H1 (cell line): Measurements from ENCODE around the gene THBS1. TPM values are rescaled to one million over a fixed set of nuclear protein-coding genes. Genes with fewer than 3 reads are reported as not detected.

Source experiments
- CTCF ChIA-PET: fragments of 300-600 bp; sonication (Branson Sonifier 250); formaldehyde crosslinking; loops from one replicate; lab custom pipeline; 2021; ENCODE audit not compliant: partially characterized antibody; lab: Charles Lee
- POLR2A ChIA-PET: fragments of 300-600 bp; sonication (Branson Sonifier 250); formaldehyde crosslinking; loops from one replicate; lab custom pipeline; 2021; ENCODE audit warnings: inconsistent platforms; ENCODE audit not compliant: partially characterized antibody; lab: Charles Lee
- DNase-seq, 2 experiments: peaks; one replicate each; pipeline versions ENCODE4 v3.0.0 to v3.0.0-alpha.2; 2010 to 2022; ENCODE audit warnings: low spot score in 2 of 2, low read depth in 1 of 2, mixed read lengths in 1 of 2
- FAIRE-seq: peaks from 2 replicates; lab custom pipeline; 2011; peaks lifted over from hg19 to GRCh38; lab: Jason Lieb, UNC
- H2AFZ ChIP-seq: 2 replicates; pipeline ENCODE4 v1.8.1; 2012; ENCODE audit warnings: low read length, inconsistent platforms
- H2AK5ac ChIP-seq: 2 replicates; pipeline ENCODE4 v1.6.1; 2013; ENCODE audit warnings: low read depth, low read length
- H2BK120ac ChIP-seq: replicated peaks from 2 replicates; pipeline ENCODE3; 2013; ENCODE audit warnings: low read depth, low read length, inconsistent platforms
- H2BK12ac ChIP-seq: 2 replicates; pipeline ENCODE4 v1.6.1; 2013; ENCODE audit warnings: low read depth, low read length
- H2BK15ac ChIP-seq: 2 replicates; pipeline ENCODE4 v1.6.1; 2013; ENCODE audit warnings: low read length
- H2BK20ac ChIP-seq: 2 replicates; pipeline ENCODE4 v1.6.1; 2013; ENCODE audit warnings: low read length
- H2BK5ac ChIP-seq: 2 replicates; pipeline ENCODE4 v1.6.1; 2013; ENCODE audit warnings: low read depth, low read length
- H3K14ac ChIP-seq: 2 replicates; pipeline ENCODE4 v1.6.1; 2013; ENCODE audit warnings: inconsistent platforms; ENCODE audit not compliant: insufficient read length
- H3K18ac ChIP-seq: 2 replicates; pipeline ENCODE4 v1.6.1; 2013; ENCODE audit warnings: low read length; ENCODE audit errors: extremely low read depth
- H3K23ac ChIP-seq: 2 replicates; pipeline ENCODE4 v1.6.1; 2013; ENCODE audit warnings: inconsistent platforms; ENCODE audit not compliant: insufficient read length
- H3K23me2 ChIP-seq: 2 replicates; pipeline ENCODE4 v1.6.1; 2013; ENCODE audit warnings: low read depth, low read length
- H3K27ac ChIP-seq: 2 replicates; pipeline ENCODE4 v1.6.1; 2011; ENCODE audit warnings: low read depth, low read length, inconsistent platforms
- H3K27me3 ChIP-seq, 4 experiments: replicated peaks in 1 of 4; 1 replicate in 1 of 4; 2 replicates in 3 of 4; pipeline versions ENCODE4 v1.6.1 to v1.8.1; 2011 to 2013; ENCODE audit warnings: low read length in 3 of 4, mild to moderate bottlenecking in 3 of 4, inconsistent platforms in 2 of 4, mixed read lengths in 2 of 4, moderate library complexity in 1 of 4; ENCODE audit not compliant: control insufficient read depth in 3 of 4, insufficient read depth in 3 of 4; ENCODE audit errors: extremely low read depth in 1 of 4
- H3K36me3 ChIP-seq, 4 experiments: 2 replicates each; pipeline versions ENCODE4 v1.6.1 to v1.8.1; 2011 to 2013; ENCODE audit warnings: mild to moderate bottlenecking in 4 of 4, low read length in 3 of 4, moderate library complexity in 2 of 4, control low read depth in 1 of 4, inconsistent platforms in 1 of 4; ENCODE audit not compliant: insufficient read depth in 4 of 4, control insufficient read depth in 2 of 4
- H3K4ac ChIP-seq: replicated peaks from 2 replicates; pipeline ENCODE3; 2013; ENCODE audit warnings: low read length, low read depth, mixed read lengths, inconsistent platforms; ENCODE audit not compliant: insufficient read length
- H3K4me1 ChIP-seq, 4 experiments: replicated peaks in 1 of 4; 1 replicate in 1 of 4; 2 replicates in 3 of 4; pipeline versions ENCODE4 v1.6.1 to v1.8.1; 2011 to 2013; ENCODE audit warnings: low read length in 3 of 4, inconsistent platforms in 2 of 4, mixed read lengths in 1 of 4; ENCODE audit not compliant: insufficient read depth in 4 of 4, control insufficient read depth in 3 of 4
- H3K4me2 ChIP-seq, 2 experiments: 2 replicates each; pipeline versions ENCODE4 v1.6.1 to v1.8.1; 2011 to 2013; ENCODE audit warnings: low read depth in 2 of 2, low read length in 2 of 2, control low read depth in 1 of 2, inconsistent platforms in 1 of 2, mild to moderate bottlenecking in 1 of 2; ENCODE audit not compliant: insufficient read depth in 1 of 2
- H3K4me3 ChIP-seq, 4 experiments: fragments of 200-600, 300-600 bp in 1 of 4; sonication (generic), shearing (Covaris generic), sonication (Bioruptor Twin) in 1 of 4; 2 replicates each; pipeline versions ENCODE4 v1.5.1 to v1.8.1; 2011 to 2016; ENCODE audit warnings: low read length in 4 of 4, low read depth in 3 of 4, control low read depth in 2 of 4, inconsistent platforms in 2 of 4, mild to moderate bottlenecking in 2 of 4, mixed read lengths in 1 of 4, moderate library complexity in 1 of 4; ENCODE audit not compliant: insufficient read depth in 2 of 4; ENCODE audit errors: extremely low read depth in 1 of 4
- H3K56ac ChIP-seq: replicated peaks from 2 replicates; pipeline ENCODE3; 2013; ENCODE audit warnings: low read depth, mild to moderate bottlenecking, mixed read lengths, low read length, inconsistent platforms; ENCODE audit not compliant: insufficient read length
- H3K79me1 ChIP-seq: 2 replicates; pipeline ENCODE4 v1.6.1; 2013; ENCODE audit warnings: low read depth, low read length, control low read depth
- H3K79me2 ChIP-seq, 2 experiments: 2 replicates each; pipeline versions ENCODE4 v1.6.1 to v1.8.1; 2012 to 2013; ENCODE audit warnings: low read length in 2 of 2, mild to moderate bottlenecking in 2 of 2, inconsistent platforms in 1 of 2; ENCODE audit not compliant: insufficient read depth in 2 of 2, control insufficient read depth in 1 of 2
- H3K9ac ChIP-seq, 4 experiments: replicated peaks in 1 of 4; 1 replicate in 1 of 4; 2 replicates in 3 of 4; pipeline versions ENCODE4 v1.6.1 to v1.8.1; 2011 to 2013; ENCODE audit warnings: low read depth in 3 of 4, low read length in 3 of 4, control low read depth in 2 of 4, mild to moderate bottlenecking in 2 of 4, moderate library complexity in 2 of 4, inconsistent platforms in 1 of 4; ENCODE audit errors: extremely low read depth in 1 of 4
- H3K9me3 ChIP-seq, 2 experiments: 2 replicates each; pipeline versions ENCODE4 v1.6.1 to v1.8.1; 2012 to 2013; ENCODE audit warnings: mild to moderate bottlenecking in 2 of 2, moderate library complexity in 2 of 2, control low read depth in 1 of 2, inconsistent platforms in 1 of 2, low read depth in 1 of 2, low read length in 1 of 2, mixed read lengths in 1 of 2; ENCODE audit not compliant: insufficient read depth in 2 of 2
- H4K20me1 ChIP-seq, 2 experiments: replicated peaks in 1 of 2; 2 replicates each; pipeline versions ENCODE3 to v1.8.1; 2011 to 2013; ENCODE audit warnings: inconsistent platforms in 2 of 2, low read length in 2 of 2, mild to moderate bottlenecking in 1 of 2; ENCODE audit not compliant: insufficient read depth in 2 of 2, control insufficient read depth in 1 of 2
- H4K5ac ChIP-seq: 2 replicates; pipeline ENCODE4 v1.6.1; 2013; ENCODE audit warnings: low read length, low read depth, mixed read lengths, inconsistent platforms; ENCODE audit not compliant: insufficient read length
- H4K8ac ChIP-seq: 2 replicates; pipeline ENCODE4 v1.8.0; 2013; ENCODE audit warnings: mild to moderate bottlenecking, moderate library complexity, low read length, inconsistent platforms; ENCODE audit not compliant: insufficient read depth; ENCODE audit errors: extremely low read depth
- H4K91ac ChIP-seq: replicated peaks from 2 replicates; pipeline ENCODE3; 2013; ENCODE audit warnings: low read length, mixed read lengths, inconsistent platforms; ENCODE audit not compliant: insufficient read length
- KDM5A ChIP-seq: fragments of 200-600 bp; IDR thresholded peaks from 2 replicates; pipeline ENCODE4 v1.7.1; 2012; ENCODE audit warnings: mild to moderate bottlenecking, low read length, inconsistent platforms, mixed read lengths
- POLR2A ChIP-seq, 2 experiments: IDR thresholded peaks; 1 replicate in 1 of 2; 2 replicates in 1 of 2; pipeline ENCODE4 v1.6.1; 2011; ENCODE audit warnings: low read depth in 2 of 2, low read length in 2 of 2, mild to moderate bottlenecking in 2 of 2; ENCODE audit errors: control extremely low read depth in 1 of 2
- WGBS, 2 experiments: shearing (Covaris generic) in 1 of 2; methylation state at CpG; one replicate each; pipeline versions ENCODE4 v1.1.6 to v1.1.7; 2013 to 2015; ENCODE audit warnings: low lambda C conversion rate in 2 of 2, mixed read lengths in 2 of 2, inconsistent platforms in 1 of 2, low coverage in 1 of 2, missing lambda C conversion rate in 1 of 2; ENCODE audit not compliant: insufficient replicate concordance in 2 of 2, insufficient coverage in 1 of 2, insufficient read length in 1 of 2; ENCODE audit errors: extremely low coverage in 1 of 2, missing lambda C conversion rate in 1 of 2; 5-methylcytosine and 5-hydroxymethylcytosine counted together
- polyA plus RNA-seq, 7 experiments: library from polyadenylated mRNA; depleted of rRNA in 3 of 7; stranded (reverse) in 5 of 7; unstranded in 2 of 7; fragments of >200 nt in 5 of 7; fragments of 200-250 nt in 2 of 7; gene quantifications; 1 replicate in 5 of 7; 2 replicates in 1 of 7; 4 replicates in 1 of 7; pipeline versions ENCODE4 v1.2.1 to v1.2.3, GENCODE V29; 2011 to 2013; ENCODE audit warnings: missing spikeins in 2 of 7, mixed read lengths in 2 of 7
- total RNA-seq: library from RNA; stranded (reverse); fragmentation: NEBNext Ultra II Directional; extraction: Animal tissue kit (Norgen Biotek cat#: 25700); gene quantifications from 2 replicates; pipeline ENCODE4 v1.2.1, GENCODE V29; 2021

THBS1 gene
- total and polyA plus RNA-seq, 2 of the 8 experiments (the other 6 are each of a cell fraction or from before 2014, with no cell fraction given): 10.3 to 63.3 TPM

- H3K79me2 ChIP-seq: peaks cover 0 to 20% of the 10 kb centered on the region in 2 experiments; a peak in 2 of 4 replicates
- no peak overlapping the region for H2BK12ac ChIP-seq
- H2BK15ac ChIP-seq: no peak overlapping the region
- CTCF ChIA-PET: interaction anchor here (0.8 to 3.5 kb wide), 14 partner anchors 8 to 868 kb away, joined by 3 to 15 read pairs (median 4); no protein-coding TSS in a partner anchor
- H4K8ac ChIP-seq: no peak overlapping the region
- no peak overlapping the region for H4K91ac ChIP-seq
- H2AK5ac ChIP-seq: no peak overlapping the region
- peaks cover 0 to 5% (median 0%) of the 10 kb centered on the region in 4 experiments; a peak in 2 of 7 replicates for H3K27me3 ChIP-seq
- POLR2A ChIA-PET: interaction anchor here (0.7 to 6.3 kb wide), 6 partner anchors 13 to 411 kb away, joined by 3 to 117 read pairs (median 21); no protein-coding TSS in a partner anchor
- no peak overlapping the region for H3K23ac ChIP-seq
- DNase-seq (no peak), FAIRE-seq (no peak)
- no peaks in the 10 kb centered on the region for H3K9me3 ChIP-seq
- H4K20me1 ChIP-seq: peaks cover 0 to 2% of the 10 kb centered on the region in 2 experiments
- H2BK5ac ChIP-seq: no peak overlapping the region
- peaks cover 10% of the 10 kb centered on the region for H3K23me2 ChIP-seq
- no peak overlapping the region for H3K56ac ChIP-seq
- H3K9ac ChIP-seq: no peak overlapping the region
- peaks cover 33 to 56% (median 47%) of the 10 kb centered on the region in 4 experiments for H3K36me3 ChIP-seq
- H3K18ac ChIP-seq: no peak overlapping the region
- no peak overlapping the region for H4K5ac ChIP-seq
- H2BK20ac ChIP-seq: no peak overlapping the region
- H3K27ac ChIP-seq: no peak overlapping the region
- WGBS, 2 experiments: 88% methylated on average over 4 of the region's 4 CpGs; no CpG with 5 or more reads in 1 of the 2 experiments
- H3K79me1 ChIP-seq: 0 out of 2 replicates have a peak, but pooled peaks cover 3% of the 10 kb centered on the region
- no peak overlapping the region for H3K14ac ChIP-seq
- H3K4ac ChIP-seq: no peak overlapping the region
- no peak overlapping the region for H2AFZ ChIP-seq
- peak overlapping the region in 1 of 4 experiments; percentile 81; a peak in 4 of 8 replicates for H3K4me3 ChIP-seq
- peak overlapping the region; percentile 70 to 91; a peak in 3 of 4 replicates for H3K4me2 ChIP-seq
- no peak overlapping the region for H2BK120ac ChIP-seq
- H3K4me1 ChIP-seq: peaks cover 9 to 24% (median 11%) of the 10 kb centered on the region in 4 experiments
- TF ChIP-seq POLR2A (IDR thresholded peaks at IDR 0.05; ENCODE audit: control extremely low read depth in 1 of 2, low read depth in 2 of 2, low read length in 2 of 2) (peak in 1 of 2 experiments; percentile 63; a peak in 2 of 3 replicates), KDM5A (no peak)
Measured at GRCh38 chr15:39582977-39583595, 2.2 kb downstream of the THBS1 start.
